ENCODE results near the gene MISP3. TPM values are rescaled to one million over a fixed set of nuclear protein-coding genes. Genes with fewer than 3 reads are reported as not detected.

MISP3 gene
- polyA plus RNA-seq, 6 donors from 2014 or later: 0.16 to 0.53 (median 0.20) TPM; not detected in 3

DNA sequence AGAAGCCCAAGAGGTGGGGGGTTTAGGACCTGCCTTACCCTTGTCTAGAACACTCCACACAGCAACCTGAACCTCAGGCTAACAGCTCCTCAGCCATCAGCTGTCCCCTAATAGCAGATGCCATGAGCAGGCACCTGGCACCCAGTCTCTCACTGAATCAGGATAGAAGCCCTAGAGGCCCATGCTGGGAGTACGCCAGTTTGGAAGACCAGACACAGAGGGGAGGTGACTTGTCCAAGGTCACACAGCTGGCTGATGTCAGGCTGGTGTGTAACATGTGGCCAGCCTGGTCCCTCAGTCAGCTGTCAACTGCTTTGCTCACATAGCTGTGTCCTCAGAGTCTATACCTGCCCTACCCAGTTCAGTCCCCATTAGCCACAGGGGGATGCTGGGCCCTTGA is 30.7 kb downstream of the MISP3 start:
- DNase-seq (no peak), ATAC-seq (ENCODE audit: low read depth in 2 of 2) (no peak)
- H3K4me1 Mint-ChIP-seq: no peaks in the 10 kb centered on the region
- H3K36me3 Mint-ChIP-seq: no peaks in the 10 kb centered on the region
- H3K9me3 Mint-ChIP-seq: no peaks in the 10 kb centered on the region
- H3K4me3 Mint-ChIP-seq: no peak overlapping the region
- H3K27me3 Mint-ChIP-seq: no peaks in the 10 kb centered on the region
- no peak overlapping the region for H3K27ac Mint-ChIP-seq

DNA sequence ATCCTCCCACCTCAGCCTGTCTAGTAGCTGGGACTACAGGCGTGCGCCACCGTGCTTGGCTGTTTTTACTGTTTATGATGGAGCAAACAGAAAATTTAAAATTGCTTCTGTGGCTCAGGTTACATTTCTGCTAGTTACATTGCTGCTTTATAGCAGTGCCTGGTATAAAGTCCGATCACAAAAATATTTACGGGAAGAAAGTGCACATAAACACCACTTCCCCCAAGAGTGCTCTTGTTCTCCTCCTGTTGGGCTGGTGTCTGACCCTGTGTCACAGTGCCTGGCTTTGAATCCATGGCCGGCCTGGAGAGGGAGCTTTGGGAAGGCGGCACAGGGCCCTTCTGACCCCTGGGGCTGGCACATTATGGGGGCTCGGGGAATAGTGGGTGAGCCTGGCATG is 33.1 kb downstream of the MISP3 start:
- Mint-ChIP-seq H3K27ac (peak overlapping the region in 1 of 6 donors; percentile 90), H3K9me3 (no peaks in the 10 kb centered on the region), H3K36me3 (no peaks in the 10 kb centered on the region), H3K27me3 (no peaks in the 10 kb centered on the region), H3K4me1 (peaks cover 0 to 2% (median 0%) of the 10 kb centered on the region in 3 donors), H3K4me3 (peak overlapping the region in 1 of 8 donors; percentile 37)
- DNase-seq (no peak), ATAC-seq (ENCODE audit: low read depth in 2 of 2) (no peak)

DNA sequence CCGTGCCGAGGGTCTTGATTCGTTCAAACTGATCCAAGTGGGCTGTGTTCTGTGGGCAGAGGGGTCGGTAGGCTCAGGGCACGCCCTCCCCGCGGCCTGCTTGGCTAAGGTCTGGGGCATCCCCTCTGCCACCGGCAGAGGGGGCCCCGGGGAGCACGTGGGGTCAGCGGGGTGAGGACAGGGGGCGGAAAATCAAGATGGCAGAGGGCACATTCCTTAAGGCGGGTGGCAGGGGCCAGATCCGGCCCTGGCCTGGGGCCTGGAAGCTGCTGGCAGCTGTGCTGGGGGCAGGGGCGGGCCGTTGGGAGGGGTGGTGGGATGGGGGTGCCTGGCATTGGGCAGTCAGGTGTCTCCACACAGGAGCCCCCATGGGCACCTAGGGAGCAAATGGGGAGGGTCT is 34.3 kb downstream of the MISP3 start:
- Mint-ChIP-seq H3K36me3 (no peaks in the 10 kb centered on the region), H3K4me1 (peaks cover 0 to 2% (median 0%) of the 10 kb centered on the region in 3 donors), H3K27ac (no peak overlapping the region), H3K4me3 (no peak overlapping the region), H3K9me3 (no peaks in the 10 kb centered on the region), H3K27me3 (no peaks in the 10 kb centered on the region)
- ATAC-seq (ENCODE audit: low read depth in 2 of 2): no peak
- no peak for DNase-seq

DNA sequence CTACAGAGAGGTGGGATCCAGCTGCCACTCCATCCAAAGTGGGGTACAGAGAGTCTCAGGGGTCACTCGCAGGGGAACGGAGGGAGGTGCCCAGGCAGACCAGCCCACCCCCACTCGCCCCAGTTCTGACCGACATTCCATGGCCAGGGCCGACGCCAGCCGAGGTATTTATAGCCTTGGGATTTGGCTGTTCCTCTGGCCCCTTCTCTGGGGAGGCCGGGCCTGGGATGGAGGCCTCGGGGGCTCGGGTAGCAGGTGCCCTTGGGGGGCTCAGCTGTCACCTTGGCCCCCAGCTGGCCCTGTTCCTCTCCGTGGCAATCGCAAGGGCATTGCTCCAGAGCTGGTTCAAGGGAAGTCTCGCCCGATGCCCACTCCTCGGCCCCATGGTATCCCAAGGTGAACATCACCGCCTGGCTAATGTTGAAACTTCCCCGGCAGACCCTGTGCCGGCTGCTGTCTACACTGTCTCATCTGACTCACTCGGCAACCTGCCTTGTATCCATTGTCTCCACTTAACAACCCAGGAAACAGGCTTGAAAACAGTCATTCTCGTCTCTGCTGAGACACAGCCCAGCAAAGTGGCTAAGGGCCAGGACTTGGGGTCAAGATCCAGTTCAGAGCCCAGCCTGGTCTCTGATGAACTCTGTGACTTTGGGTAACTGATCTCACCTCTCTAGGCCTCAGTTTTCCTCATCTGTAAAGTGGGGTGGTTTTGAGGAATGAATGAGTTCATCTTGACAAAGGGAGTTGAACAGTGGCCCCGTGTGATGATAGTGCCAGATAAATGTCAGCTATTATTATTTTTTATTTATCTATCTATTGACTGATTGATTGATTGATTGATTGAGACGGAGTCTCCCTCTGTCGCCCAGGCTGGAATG is 35.2 kb downstream of the MISP3 start:
- no peak for ATAC-seq (ENCODE audit: low read depth in 2 of 2)
- Mint-ChIP-seq H3K27me3 (no peaks in the 10 kb centered on the region), H3K36me3 (no peaks in the 10 kb centered on the region), H3K4me3 (no peak overlapping the region), H3K9me3 (no peaks in the 10 kb centered on the region), H3K27ac (no peak overlapping the region), H3K4me1 (peaks cover 0 to 2% (median 0%) of the 10 kb centered on the region in 3 donors)
- DNase-seq: no peak

DNA sequence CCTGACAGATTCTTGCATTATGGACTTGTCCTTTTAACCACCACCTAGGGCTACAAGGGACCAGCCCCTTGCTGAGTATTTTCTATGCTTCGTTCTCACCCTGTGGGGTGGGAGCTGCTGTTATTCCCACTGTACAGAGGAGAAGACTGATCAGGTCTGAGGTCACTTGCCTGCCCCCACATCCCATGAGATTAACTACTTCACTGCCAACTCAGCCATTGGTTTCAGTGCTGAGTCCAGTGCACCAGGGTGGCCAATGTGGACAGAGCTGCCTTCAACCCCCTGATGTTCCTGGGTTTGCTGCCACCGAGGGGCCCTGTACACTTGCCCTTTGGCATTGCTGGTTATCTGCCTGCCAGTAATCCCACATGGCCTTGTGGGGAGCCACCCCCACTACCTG is 38.1 kb downstream of the MISP3 start:
- peaks cover 12 to 19% (median 19%) of the 10 kb centered on the region in 3 donors for H3K4me1 Mint-ChIP-seq
- peak overlapping the region in 1 of 6 donors; percentile 20 for H3K27ac Mint-ChIP-seq
- H3K27me3 Mint-ChIP-seq: no peaks in the 10 kb centered on the region
- ATAC-seq (ENCODE audit: low read depth in 2 of 2) (no peak), DNase-seq (no peak)
- no peaks in the 10 kb centered on the region for H3K36me3 Mint-ChIP-seq
- H3K4me3 Mint-ChIP-seq: no peak overlapping the region
- H3K9me3 Mint-ChIP-seq: no peaks in the 10 kb centered on the region

DNA sequence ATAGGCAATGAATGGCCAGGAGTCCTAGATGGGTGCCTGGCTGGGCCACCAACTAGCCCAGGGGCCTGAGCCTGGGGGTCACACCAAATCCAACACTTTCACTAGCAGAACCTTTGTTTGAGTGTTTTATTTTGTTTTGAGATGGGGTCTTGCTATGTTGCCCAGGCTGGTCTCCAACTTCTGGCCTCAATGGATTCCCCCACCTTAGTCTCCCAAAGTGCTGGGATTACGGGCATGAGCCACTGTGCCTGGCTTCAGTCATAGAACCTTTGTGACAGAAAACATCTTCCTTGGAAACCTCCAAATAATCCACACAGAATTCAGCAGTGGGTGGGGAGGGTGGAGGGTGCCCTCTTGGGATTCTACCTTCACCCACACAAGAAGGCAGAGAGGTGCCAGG is 38.9 kb downstream of the MISP3 start:
- no peak for DNase-seq
- Mint-ChIP-seq H3K4me1 (peaks cover 21 to 28% (median 28%) of the 10 kb centered on the region in 3 donors), H3K9me3 (no peaks in the 10 kb centered on the region), H3K27me3 (no peaks in the 10 kb centered on the region), H3K27ac (no peak overlapping the region), H3K36me3 (no peaks in the 10 kb centered on the region), H3K4me3 (peak overlapping the region in 1 of 8 donors; percentile 9)
- no peak for ATAC-seq (ENCODE audit: low read depth in 2 of 2)

DNA sequence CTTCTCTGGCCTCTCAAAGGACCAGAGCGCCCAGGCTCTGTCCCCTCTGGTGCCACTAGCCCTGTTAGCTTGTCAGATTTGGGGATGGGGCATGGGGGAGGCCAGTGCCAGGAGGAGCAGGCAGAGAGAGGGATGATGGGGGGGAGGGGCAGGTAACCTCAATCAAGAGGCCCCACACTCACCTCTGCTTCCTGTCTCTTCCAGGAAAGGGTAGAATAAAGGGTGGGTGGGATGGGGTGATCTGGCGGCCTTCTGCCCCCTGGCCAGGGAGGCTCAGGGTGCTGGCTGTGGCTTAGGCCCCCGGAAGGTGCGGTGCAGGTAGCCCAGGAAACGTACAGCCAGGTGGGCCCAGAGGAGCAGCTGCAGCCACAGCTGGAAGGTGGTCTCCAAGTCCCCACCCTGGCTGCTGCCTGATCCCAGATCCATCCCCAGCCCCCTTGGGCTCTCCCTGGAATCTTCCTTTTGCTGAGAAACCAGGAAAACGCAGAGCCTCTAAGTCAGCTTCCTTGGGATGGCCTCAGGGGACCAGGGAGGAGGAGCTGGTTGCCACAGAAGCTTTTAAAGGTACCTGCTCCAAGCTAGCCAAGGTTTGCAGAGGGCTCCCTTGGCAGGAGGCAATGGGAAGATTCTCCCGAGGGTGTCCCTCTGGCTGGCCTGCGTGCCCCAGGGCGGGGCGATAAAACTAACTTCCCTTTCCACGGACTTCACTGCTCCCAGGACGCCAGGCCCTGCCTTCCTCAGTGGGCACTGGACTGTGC is 39.6 kb downstream of the MISP3 start:
- no peaks in the 10 kb centered on the region for H3K36me3 Mint-ChIP-seq
- H3K4me1 Mint-ChIP-seq: peaks cover 27 to 34% (median 33%) of the 10 kb centered on the region in 3 donors
- H3K4me3 Mint-ChIP-seq: no peak overlapping the region
- no peaks in the 10 kb centered on the region for H3K27me3 Mint-ChIP-seq
- no peak overlapping the region for H3K27ac Mint-ChIP-seq
- no peaks in the 10 kb centered on the region for H3K9me3 Mint-ChIP-seq
- ATAC-seq (ENCODE audit: low read depth in 2 of 2): no peak
- no peak for DNase-seq

DNA sequence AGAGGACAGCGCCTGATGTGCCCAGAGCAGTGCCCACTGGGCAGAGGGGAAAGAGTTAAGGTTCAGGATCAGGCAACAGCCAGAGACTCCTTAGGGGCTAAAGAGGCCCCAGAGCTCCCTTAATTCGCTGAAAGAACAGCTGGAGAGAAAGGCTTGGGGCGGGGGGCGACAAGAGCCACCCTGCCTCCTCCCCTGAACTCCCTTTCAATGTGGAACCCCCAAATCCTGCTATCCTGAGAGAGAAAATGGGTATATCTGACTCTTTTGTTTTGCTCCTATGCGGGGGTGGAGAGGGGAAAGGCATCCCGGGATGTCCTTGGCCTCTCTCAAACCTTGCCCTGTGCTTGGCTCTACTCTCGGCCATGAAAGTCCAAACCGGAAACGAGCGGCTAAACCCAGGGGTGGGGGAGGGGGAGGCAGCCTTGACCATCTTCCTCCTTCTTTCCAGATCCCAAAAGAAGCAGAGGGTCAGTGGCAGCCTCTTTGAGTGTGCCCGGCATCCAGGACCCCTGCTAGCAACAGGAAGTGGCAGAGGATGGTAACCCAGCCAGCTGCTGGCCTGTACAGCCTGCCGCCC is 40.3 kb downstream of the MISP3 start:
- no peak for DNase-seq
- no peak for ATAC-seq (ENCODE audit: low read depth in 2 of 2)
- no peaks in the 10 kb centered on the region for H3K9me3 Mint-ChIP-seq
- H3K4me1 Mint-ChIP-seq: peaks cover 31 to 35% (median 33%) of the 10 kb centered on the region in 3 donors
- H3K27me3 Mint-ChIP-seq: no peaks in the 10 kb centered on the region
- H3K4me3 Mint-ChIP-seq: no peak overlapping the region
- no peaks in the 10 kb centered on the region for H3K36me3 Mint-ChIP-seq
- no peak overlapping the region for H3K27ac Mint-ChIP-seq

DNA sequence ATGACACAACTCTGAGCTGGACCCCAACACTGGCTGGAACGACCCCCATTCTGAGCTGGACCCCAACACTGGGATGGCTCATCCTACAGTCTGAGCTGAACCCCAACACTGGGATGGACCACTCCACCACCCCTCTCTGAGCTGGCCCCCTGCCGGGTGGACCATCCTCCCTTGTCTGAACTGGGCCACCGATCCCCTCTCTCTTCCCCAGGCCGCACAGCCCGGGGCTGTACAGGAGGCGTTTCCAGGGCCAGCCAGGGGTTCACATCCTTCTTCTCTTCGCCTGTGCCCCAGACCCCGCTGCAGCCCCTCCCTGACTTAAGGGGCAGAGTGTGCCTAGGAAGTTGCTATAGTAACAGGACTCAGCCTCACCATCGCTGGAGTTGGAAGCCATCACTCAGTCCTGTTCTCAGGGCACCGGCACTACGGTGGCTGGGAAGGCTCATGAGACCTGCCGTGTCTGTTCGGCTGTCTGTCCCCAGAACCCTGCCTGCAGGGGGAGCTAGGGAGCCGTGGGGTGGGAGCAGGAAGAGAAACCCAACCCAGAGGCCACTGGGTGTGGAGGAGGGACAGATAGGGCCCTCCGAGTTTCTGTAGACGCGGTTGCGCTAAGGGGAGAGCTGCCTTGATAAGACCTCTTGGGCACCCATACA is 41.3 kb downstream of the MISP3 start:
- Mint-ChIP-seq H3K36me3 (no peaks in the 10 kb centered on the region), H3K27me3 (no peaks in the 10 kb centered on the region), H3K27ac (peak overlapping the region in 2 of 6 donors; percentile 50 to 85), H3K9me3 (no peaks in the 10 kb centered on the region), H3K4me3 (peak overlapping the region in 2 of 8 donors; percentile 3 to 84), H3K4me1 (peaks cover 37 to 41% (median 40%) of the 10 kb centered on the region in 3 donors)
- no peak for ATAC-seq (ENCODE audit: low read depth in 2 of 2)
- DNase-seq: peak; percentile 30

DNA sequence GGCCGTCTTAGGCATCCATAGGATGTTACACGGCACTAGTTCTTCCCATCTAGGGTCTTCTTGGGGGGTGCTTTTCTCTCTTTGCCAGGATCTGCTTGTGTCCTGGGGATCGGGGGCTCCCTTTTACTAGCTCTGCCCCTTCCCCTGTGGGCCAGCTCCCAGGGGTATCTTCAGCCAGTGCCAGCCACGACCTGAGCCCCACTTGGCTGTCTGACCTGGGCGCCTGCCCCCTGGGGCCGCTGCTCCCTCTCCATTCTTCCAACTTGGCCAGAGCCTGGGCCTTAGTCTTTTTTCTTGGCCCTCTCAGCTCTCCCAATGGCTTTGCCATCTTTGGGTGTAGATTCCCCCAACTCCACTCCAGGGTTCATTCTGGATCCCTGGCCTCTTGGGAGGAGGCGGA is 41.9 kb downstream of the MISP3 start:
- H3K4me1 Mint-ChIP-seq: peaks cover 39 to 46% (median 44%) of the 10 kb centered on the region in 3 donors
- peak overlapping the region in 1 of 6 donors; percentile 70 for H3K27ac Mint-ChIP-seq
- DNase-seq (no peak), ATAC-seq (ENCODE audit: low read depth in 2 of 2) (no peak)
- no peaks in the 10 kb centered on the region for H3K36me3 Mint-ChIP-seq
- peak overlapping the region in 2 of 8 donors; percentile 5 to 84 for H3K4me3 Mint-ChIP-seq
- no peaks in the 10 kb centered on the region for H3K9me3 Mint-ChIP-seq
- H3K27me3 Mint-ChIP-seq: no peaks in the 10 kb centered on the region

DNA sequence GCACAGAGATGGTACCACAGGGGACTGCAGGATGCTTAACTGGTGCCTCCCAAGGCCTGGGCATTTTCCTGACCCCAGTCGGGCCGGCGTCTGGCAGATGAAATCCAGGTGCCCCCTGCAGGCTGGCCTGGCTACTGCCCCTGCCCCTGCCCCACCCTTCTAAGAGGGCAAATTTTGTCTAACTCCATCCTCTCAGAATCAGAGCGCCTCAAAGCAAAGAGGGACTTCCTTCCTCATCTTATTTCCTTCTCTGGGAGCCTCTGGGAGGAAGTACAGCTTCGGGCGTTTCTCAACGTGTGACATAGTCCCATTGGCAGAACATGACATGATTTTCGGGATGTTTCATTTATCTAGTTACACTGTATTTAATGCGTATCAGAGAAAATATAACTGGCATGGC is 42.3 kb downstream of the MISP3 start:
- DNase-seq (peak; percentile 48), ATAC-seq (ENCODE audit: low read depth in 2 of 2) (no peak)
- Mint-ChIP-seq H3K36me3 (no peaks in the 10 kb centered on the region), H3K27me3 (no peaks in the 10 kb centered on the region), H3K9me3 (no peaks in the 10 kb centered on the region), H3K27ac (peak overlapping the region in 3 of 6 donors; percentile 47 to 70 (median 56)), H3K4me3 (peak overlapping the region in 6 of 8 donors; percentile 5 to 84 (median 52)), H3K4me1 (peaks cover 39 to 47% (median 44%) of the 10 kb centered on the region in 3 donors)

DNA sequence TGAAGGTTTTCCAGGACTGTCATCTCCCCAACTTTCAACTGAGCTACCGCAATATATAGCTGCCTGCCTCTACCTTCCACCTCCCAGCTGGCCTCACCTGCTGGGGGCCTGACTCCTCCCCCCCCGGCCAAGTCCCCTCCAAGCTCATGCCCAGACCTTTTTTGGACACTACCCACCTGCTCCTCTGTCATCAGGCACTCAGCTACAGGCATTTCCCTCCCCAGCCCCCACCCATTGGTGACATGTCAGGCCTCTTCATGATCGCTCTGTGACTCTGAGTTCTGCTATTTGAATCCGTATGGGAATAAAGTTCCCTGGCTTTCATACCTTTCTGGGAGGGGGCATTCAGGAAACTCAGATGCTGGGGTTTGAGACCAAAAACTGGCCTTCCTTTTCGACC is 43.2 kb downstream of the MISP3 start:
- no peaks in the 10 kb centered on the region for H3K9me3 Mint-ChIP-seq
- H3K4me3 Mint-ChIP-seq: peak overlapping the region; percentile 37 to 95 (median 92)
- H3K27me3 Mint-ChIP-seq: no peaks in the 10 kb centered on the region
- peaks cover 39 to 45% (median 44%) of the 10 kb centered on the region in 3 donors for H3K4me1 Mint-ChIP-seq
- H3K27ac Mint-ChIP-seq: peak overlapping the region in 2 of 6 donors; percentile 62 to 74
- ATAC-seq (ENCODE audit: low read depth in 2 of 2) (no peak), DNase-seq (no peak)
- H3K36me3 Mint-ChIP-seq: no peaks in the 10 kb centered on the region

DNA sequence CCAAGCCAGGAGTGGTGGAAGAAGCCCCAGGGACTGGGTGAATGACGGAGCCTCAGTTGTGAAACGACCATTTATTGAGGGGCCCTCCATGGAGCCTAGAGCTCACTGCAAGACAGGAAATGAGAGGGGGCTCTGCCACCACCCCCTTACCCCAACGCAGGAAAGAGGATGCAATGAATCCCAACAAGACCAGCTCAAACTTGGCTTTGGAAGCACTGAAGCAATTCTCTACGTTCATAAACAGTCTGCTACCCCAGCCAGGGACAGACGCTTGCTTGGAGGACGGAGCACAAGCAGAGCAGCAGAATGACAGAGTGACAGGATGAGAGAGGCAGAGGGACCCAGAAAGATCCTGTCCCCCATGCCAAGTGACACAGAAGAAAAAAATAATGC is 43.9 kb downstream of the MISP3 start:
- no peak for ATAC-seq (ENCODE audit: low read depth in 2 of 2)
- Mint-ChIP-seq H3K36me3 (no peaks in the 10 kb centered on the region), H3K4me3 (peak overlapping the region; percentile 80 to 95 (median 93)), H3K27me3 (no peaks in the 10 kb centered on the region), H3K4me1 (peaks cover 39 to 45% (median 44%) of the 10 kb centered on the region in 3 donors), H3K9me3 (no peaks in the 10 kb centered on the region), H3K27ac (peak overlapping the region in 5 of 6 donors; percentile 24 to 94 (median 87))
- no peak for DNase-seq

All from naive B cell (primary cell).